ENCODE measurements around the gene DZANK1.

DNA sequence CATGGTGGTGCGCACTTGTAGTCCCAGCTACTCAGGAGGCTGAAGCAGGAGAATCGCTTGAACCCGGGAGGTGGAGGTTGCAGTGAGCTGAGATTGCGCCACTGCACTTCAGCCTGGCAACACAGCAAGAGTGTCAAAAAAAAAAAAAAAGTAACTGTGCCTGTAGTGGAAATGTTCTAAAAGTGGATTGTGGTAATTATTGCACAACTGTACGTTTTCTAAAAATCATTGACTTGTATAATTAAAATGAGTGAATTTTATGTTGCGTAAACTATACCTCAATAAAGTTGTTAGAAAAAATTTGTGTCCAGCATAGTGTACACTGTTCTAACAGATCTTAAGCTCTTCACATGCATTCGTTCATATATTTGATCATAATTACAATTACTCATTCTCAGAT is 46.4 kb upstream of the DZANK1 start:
- TF ChIP-seq, protein P1, sequence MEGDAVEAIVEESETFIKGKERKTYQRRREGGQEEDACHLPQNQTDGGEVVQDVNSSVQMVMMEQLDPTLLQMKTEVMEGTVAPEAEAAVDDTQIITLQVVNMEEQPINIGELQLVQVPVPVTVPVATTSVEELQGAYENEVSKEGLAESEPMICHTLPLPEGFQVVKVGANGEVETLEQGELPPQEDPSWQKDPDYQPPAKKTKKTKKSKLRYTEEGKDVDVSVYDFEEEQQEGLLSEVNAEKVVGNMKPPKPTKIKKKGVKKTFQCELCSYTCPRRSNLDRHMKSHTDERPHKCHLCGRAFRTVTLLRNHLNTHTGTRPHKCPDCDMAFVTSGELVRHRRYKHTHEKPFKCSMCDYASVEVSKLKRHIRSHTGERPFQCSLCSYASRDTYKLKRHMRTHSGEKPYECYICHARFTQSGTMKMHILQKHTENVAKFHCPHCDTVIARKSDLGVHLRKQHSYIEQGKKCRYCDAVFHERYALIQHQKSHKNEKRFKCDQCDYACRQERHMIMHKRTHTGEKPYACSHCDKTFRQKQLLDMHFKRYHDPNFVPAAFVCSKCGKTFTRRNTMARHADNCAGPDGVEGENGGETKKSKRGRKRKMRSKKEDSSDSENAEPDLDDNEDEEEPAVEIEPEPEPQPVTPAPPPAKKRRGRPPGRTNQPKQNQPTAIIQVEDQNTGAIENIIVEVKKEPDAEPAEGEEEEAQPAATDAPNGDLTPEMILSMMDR (IDR thresholded peaks at IDR 0.05) = no peak
- no peak for TF ChIP-seq EZH2 (IDR thresholded peaks at IDR 0.05)
- TF ChIP-seq EZH2phosphoT487 (IDR thresholded peaks at IDR 0.05) = no peak
